MM.1S (cell line): ENCODE measurements around the gene SLC25A40.
"Not testable (repeated sequence)": the region's sequence is repeated elsewhere in the genome, so short reads cannot be mapped to it uniquely, and the experiment has no call there.

Experiments used
- DNase-seq: peaks from one replicate; pipeline ENCODE4 v3.0.0-alpha.2; 2015
- H2AFZ ChIP-seq: fragments of 300-600 bp; sonication (generic); 2 replicates; pipeline ENCODE4 v1.6.0; 2016; ENCODE audit warnings: antibody characterized with exemption, low read length
- H3F3A ChIP-seq: fragments of 300-600 bp; sonication (generic); 2 replicates; pipeline ENCODE4 v1.6.1; 2016; ENCODE audit warnings: mild to moderate bottlenecking, antibody characterized with exemption, low read length, moderate library complexity, mixed read lengths; ENCODE audit not compliant: insufficient read depth
- H3K27ac ChIP-seq: fragments of 300-600 bp; sonication (generic); 2 replicates; pipeline ENCODE4 v1.5.1; 2016; ENCODE audit warnings: mild to moderate bottlenecking, low read length
- H3K27me3 ChIP-seq: fragments of 300-600 bp; sonication (generic); replicated peaks from 2 replicates; pipeline ENCODE4 v1.6.0; 2016; ENCODE audit warnings: low read length; ENCODE audit not compliant: insufficient read depth
- H3K36me3 ChIP-seq: fragments of 300-600 bp; sonication (generic); replicated peaks from 2 replicates; pipeline ENCODE4 v1.6.1; 2016; ENCODE audit warnings: mild to moderate bottlenecking, low read length, mixed read lengths; ENCODE audit not compliant: insufficient read depth
- H3K4me1 ChIP-seq: fragments of 300-600 bp; sonication (generic); 2 replicates; pipeline ENCODE4 v1.6.1; 2016; ENCODE audit warnings: low read length, mixed read lengths
- H3K4me2 ChIP-seq: fragments of 300-600 bp; sonication (generic); 2 replicates; pipeline ENCODE4 v1.6.0; 2016; ENCODE audit warnings: low read depth, low read length
- H3K4me3 ChIP-seq: fragments of 300-600 bp; sonication (generic); 2 replicates; pipeline ENCODE4 v1.5.1; 2016; ENCODE audit warnings: low read length, mixed read lengths
- H3K79me2 ChIP-seq: fragments of 300-600 bp; sonication (generic); 2 replicates; pipeline ENCODE4 v1.6.1; 2016; ENCODE audit warnings: mixed run types, low read length, mixed read lengths
- H3K9ac ChIP-seq: fragments of 300-600 bp; sonication (generic); 2 replicates; pipeline ENCODE4 v1.6.1; 2016; ENCODE audit warnings: low read length, mixed read lengths
- H3K9me2 ChIP-seq: fragments of 300-600 bp; sonication (generic); replicated peaks from 2 replicates; pipeline ENCODE4 v1.6.1; 2016; ENCODE audit warnings: mild to moderate bottlenecking, low read length, mixed read lengths; ENCODE audit not compliant: insufficient read depth
- H3K9me3 ChIP-seq: fragments of 300-600 bp; sonication (generic); replicated peaks from 2 replicates; pipeline ENCODE4 v1.6.1; 2016; ENCODE audit warnings: mild to moderate bottlenecking, low read length, mixed read lengths; ENCODE audit not compliant: insufficient read depth
- H4K20me1 ChIP-seq: fragments of 300-600 bp; sonication (generic); 2 replicates; pipeline ENCODE4 v1.6.1; 2016; ENCODE audit warnings: mild to moderate bottlenecking, low read length, moderate library complexity, mixed read lengths; ENCODE audit not compliant: insufficient read depth
- CTCF ChIP-seq: fragments of 300-600 bp; sonication (generic); IDR thresholded peaks from 2 replicates; pipeline ENCODE4 v1.5.1; 2016; ENCODE audit warnings: antibody characterized with exemption, low read length, mixed read lengths
- EZH2 ChIP-seq: fragments of 300-600 bp; sonication (generic); optimal IDR thresholded peaks from 2 replicates; pipeline ENCODE3; 2017; ENCODE audit warnings: low read depth, mild to moderate bottlenecking, antibody characterized with exemption, low read length, mixed read lengths
- EZH2phosphoT487 ChIP-seq: fragments of 300-600 bp; sonication (generic); IDR thresholded peaks from 2 replicates; pipeline ENCODE4 v1.6.1; 2018; ENCODE audit warnings: antibody characterized with exemption, low read length

SLC25A40 gene

GRCh38 chr7:87833130-87833529, 43.0 kb downstream of the SLC25A40 start:
- Histone ChIP-seq H3K36me3 (peaks cover 3% of the 10 kb centered on the region; the same call in 1 of the 2 replicates), H2AFZ (no peak overlapping the region), H3K79me2 (no peaks in the 10 kb centered on the region)

GRCh38 chr7:87831097-87831496, 45.1 kb downstream of the SLC25A40 start:
- Histone ChIP-seq H3K79me2 (no peaks in the 10 kb centered on the region), H3K4me2 (no peak overlapping the region), H3K9me3 (no peaks in the 10 kb centered on the region)

More at GRCh38 chr7:87833130-87833529, 43.0 kb downstream of the SLC25A40 start:
- H3K9ac ChIP-seq, result no peak overlapping the region
- no peaks in the 10 kb centered on the region for H3K9me3 ChIP-seq
- no peak overlapping the region for H3K4me3 ChIP-seq
- no peak overlapping the region for H3K27ac ChIP-seq
- H3K4me1 ChIP-seq, result 0 out of 2 replicates have a peak, but pooled peaks cover 1% of the 10 kb centered on the region
- no peaks in the 10 kb centered on the region for H4K20me1 ChIP-seq
- 0 out of 2 replicates have a peak, but pooled peaks cover 2% of the 10 kb centered on the region for H3F3A ChIP-seq
- no peak for TF ChIP-seq EZH2
- TF ChIP-seq CTCF, result no peak
- no peak for TF ChIP-seq EZH2phosphoT487
- H3K9me2 ChIP-seq, result no peaks in the 10 kb centered on the region
- no peak overlapping the region for H3K4me2 ChIP-seq
- no peak for DNase-seq
- no peaks in the 10 kb centered on the region for H3K27me3 ChIP-seq

GRCh38 chr7:87828383-87828782, 47.8 kb downstream of the SLC25A40 start:
- H3K27ac ChIP-seq, H4K20me1 ChIP-seq, H3K4me1 ChIP-seq, DNase-seq, H3K4me3 ChIP-seq, H3K36me3 ChIP-seq, H3K79me2 ChIP-seq, H3F3A ChIP-seq, H3K4me2 ChIP-seq, H3K9me3 ChIP-seq, H2AFZ ChIP-seq, H3K9ac ChIP-seq, H3K27me3 ChIP-seq, H3K9me2 ChIP-seq: not testable (repeated sequence)

More at GRCh38 chr7:87831097-87831496, 45.1 kb downstream of the SLC25A40 start:
- H3K27ac ChIP-seq, result no peak overlapping the region
- no peaks in the 10 kb centered on the region for H4K20me1 ChIP-seq
- no peak for DNase-seq
- peaks cover 3% of the 10 kb centered on the region; the same call in 1 of the 2 replicates for H3K36me3 ChIP-seq
- no peak overlapping the region for H3K4me3 ChIP-seq
- H3K9me2 ChIP-seq, result no peaks in the 10 kb centered on the region
- no peaks in the 10 kb centered on the region for H3K27me3 ChIP-seq
- H2AFZ ChIP-seq, result no peak overlapping the region
- TF ChIP-seq EZH2phosphoT487, result no peak
- TF ChIP-seq EZH2, result no peak
- TF ChIP-seq CTCF, result no peak
- no peaks in the 10 kb centered on the region for H3K4me1 ChIP-seq
- H3F3A ChIP-seq, result no peaks in the 10 kb centered on the region
- H3K9ac ChIP-seq, result no peak overlapping the region

GRCh38 chr7:87825369-87825768, 50.8 kb downstream of the SLC25A40 start:
- H3K9me3 ChIP-seq, H3K9me2 ChIP-seq, H3K79me2 ChIP-seq, H3K4me1 ChIP-seq, DNase-seq, H3K36me3 ChIP-seq, H2AFZ ChIP-seq, H3K9ac ChIP-seq, H3F3A ChIP-seq, H4K20me1 ChIP-seq, H3K27ac ChIP-seq, H3K4me3 ChIP-seq, H3K27me3 ChIP-seq, H3K4me2 ChIP-seq: not testable (repeated sequence)

GRCh38 chr7:87822056-87822455, 54.1 kb downstream of the SLC25A40 start:
- not testable (repeated sequence) for DNase-seq, H3K9ac ChIP-seq, H3K4me1 ChIP-seq, H3F3A ChIP-seq, H3K79me2 ChIP-seq, H3K27ac ChIP-seq, H3K9me3 ChIP-seq, H3K4me3 ChIP-seq, H3K9me2 ChIP-seq, H2AFZ ChIP-seq, H3K27me3 ChIP-seq, H4K20me1 ChIP-seq, H3K4me2 ChIP-seq, H3K36me3 ChIP-seq
